HG03442 (cell line): ENCODE measurements around the gene SPON1.
A peak's percentile ranks its signal among the peaks of the same experiment; 100 is the strongest.

Experiments used
- ATAC-seq: cut with Tn5 transposase; IDR thresholded peaks from one replicate; pipeline ENCODE4 v1.9.1; 2021; ENCODE audit warnings: mild to moderate bottlenecking, moderate library complexity; ENCODE audit not compliant: unreplicated experiment

The SPON1 gene

DNA sequence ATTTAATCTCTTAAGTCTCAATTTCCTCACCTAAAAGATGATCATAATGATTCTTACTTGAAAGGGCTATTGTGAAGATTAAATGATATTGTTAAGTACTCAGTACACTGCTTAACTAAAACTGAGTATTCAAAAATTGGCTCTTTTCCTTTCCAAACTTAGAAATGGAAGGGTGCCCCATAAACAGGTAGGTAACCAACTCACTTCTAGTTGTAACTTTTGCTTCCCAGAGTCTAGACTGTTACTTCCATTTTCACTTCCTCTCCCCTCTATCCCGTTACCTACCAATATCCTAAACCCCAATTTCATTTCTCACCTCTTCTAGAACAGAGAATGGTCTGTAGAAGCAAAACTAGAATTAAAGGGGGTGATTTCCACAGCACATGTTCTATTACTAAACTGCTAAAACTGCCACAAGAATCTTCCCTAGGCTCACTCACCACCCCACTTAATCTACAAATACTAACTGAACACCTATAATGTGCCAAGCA is 346.4 kb downstream of the SPON1 start:
- peak; percentile 29 for ATAC-seq

DNA sequence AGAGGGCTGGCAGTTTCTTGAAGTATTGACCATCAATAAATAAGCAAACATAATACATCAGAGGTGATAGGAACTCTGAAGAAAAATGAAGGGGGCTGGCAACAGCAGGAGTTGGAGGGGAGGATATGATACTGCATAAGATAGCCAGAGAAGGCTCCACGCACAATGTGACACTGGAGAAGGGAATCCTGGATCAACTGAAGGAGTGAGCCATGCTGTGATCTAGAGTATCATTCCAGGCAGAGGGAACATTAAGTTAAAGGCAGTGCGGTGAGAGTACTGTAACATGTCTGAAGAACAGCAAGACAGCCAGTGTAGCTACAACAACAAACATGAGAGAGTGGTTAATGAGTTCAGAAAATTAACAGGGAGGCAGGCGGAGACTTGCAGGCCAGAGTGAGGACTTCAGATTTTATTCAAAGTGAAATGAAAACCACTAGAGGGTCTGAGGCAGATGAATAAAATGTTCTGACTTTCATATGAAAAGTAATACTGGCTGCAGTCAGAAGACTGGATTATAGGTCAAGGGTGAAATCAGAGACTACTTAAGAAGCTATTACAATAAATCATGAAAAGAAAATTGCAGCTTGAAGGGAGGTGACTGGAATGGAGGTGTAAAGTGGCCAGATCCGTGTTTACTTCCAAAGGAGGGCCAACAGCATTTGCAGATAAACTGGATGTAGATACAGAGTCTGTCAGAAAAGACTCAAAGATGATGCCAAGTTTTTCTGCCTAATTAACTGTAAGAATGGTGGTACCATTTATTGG is 347.1 kb downstream of the SPON1 start:
- no peak for ATAC-seq

GRCh38 chr11:14310679-14311078 is 348.2 kb downstream of the SPON1 start:
- ATAC-seq, result no peak

DNA sequence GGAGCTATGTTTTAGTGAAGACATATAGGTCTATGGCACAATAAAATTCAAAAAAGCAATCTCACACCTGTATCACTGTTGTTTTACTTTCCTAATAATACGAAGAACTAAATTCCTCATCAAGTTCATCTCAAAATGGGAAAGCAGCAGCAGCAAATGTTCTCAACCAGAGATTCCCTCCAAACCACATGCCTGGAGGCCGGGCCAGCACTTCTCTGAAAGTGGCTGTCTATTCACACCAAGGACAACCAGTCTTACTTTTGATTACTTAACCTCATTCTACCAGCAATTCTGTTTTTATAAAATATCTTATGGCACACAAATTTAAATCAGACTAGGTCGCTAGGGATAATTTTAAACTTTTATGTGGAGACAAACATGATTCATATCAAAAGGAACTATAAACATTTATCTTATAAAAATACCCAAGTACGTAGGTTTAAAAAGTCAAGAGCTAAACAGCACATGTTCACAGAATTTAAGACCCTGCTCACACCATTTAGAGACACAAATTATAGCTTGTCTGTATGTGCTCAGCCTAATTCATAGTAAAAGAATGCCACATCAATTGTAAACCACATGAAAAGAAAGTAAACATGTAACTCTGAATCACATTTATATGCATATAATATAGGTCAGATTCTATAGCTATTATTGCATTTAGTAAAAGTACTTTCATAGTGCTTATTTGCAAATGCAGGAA is 350.4 kb downstream of the SPON1 start:
- no peak for ATAC-seq

GRCh38 chr11:14314127-14314526 is 351.6 kb downstream of the SPON1 start:
- no peak for ATAC-seq

- ATAC-seq, result peak; percentile 29
Observed at GRCh38 chr11:14315130-14315529, 352.6 kb downstream of the SPON1 start.
